Dendritic cell treated with granulocyte-macrophage colony-stimulating factor and Interleukin-4, amounts not matched to agents 40 ng/mL and 50 ng/mL, for 4 days (primary cell): Measurements from ENCODE around the gene GRK6.
A peak's percentile ranks its signal among the peaks of the same experiment; 100 is the strongest.

Experiments used
- H3K27ac Mint-ChIP-seq: one replicate; pipeline ENCODE4 v1.8.0; 2022; ENCODE audit warnings: mild to moderate bottlenecking, mixed read lengths
- H3K27me3 Mint-ChIP-seq: one replicate; pipeline ENCODE4 v1.8.0; 2022; ENCODE audit warnings: mild to moderate bottlenecking, mixed read lengths
- H3K36me3 Mint-ChIP-seq: one replicate; pipeline ENCODE4 v1.8.0; 2022; ENCODE audit warnings: low read depth, mixed read lengths
- H3K4me1 Mint-ChIP-seq: one replicate; pipeline ENCODE4 v1.8.0; 2022; ENCODE audit warnings: low read depth, mixed read lengths
- H3K4me3 Mint-ChIP-seq: one replicate; pipeline ENCODE4 v1.8.0; 2022; ENCODE audit warnings: mild to moderate bottlenecking, moderate library complexity, mixed read lengths
- H3K9me3 Mint-ChIP-seq: one replicate; pipeline ENCODE4 v1.8.0; 2022; ENCODE audit warnings: mixed read lengths
- intact Hi-C: fragments of 100-400 bp; cut with micrococcal nuclease; formaldehyde crosslinking; loops from one replicate; pipeline ENCODE4 v1.15.0; 2022

GRK6 gene

DNA sequence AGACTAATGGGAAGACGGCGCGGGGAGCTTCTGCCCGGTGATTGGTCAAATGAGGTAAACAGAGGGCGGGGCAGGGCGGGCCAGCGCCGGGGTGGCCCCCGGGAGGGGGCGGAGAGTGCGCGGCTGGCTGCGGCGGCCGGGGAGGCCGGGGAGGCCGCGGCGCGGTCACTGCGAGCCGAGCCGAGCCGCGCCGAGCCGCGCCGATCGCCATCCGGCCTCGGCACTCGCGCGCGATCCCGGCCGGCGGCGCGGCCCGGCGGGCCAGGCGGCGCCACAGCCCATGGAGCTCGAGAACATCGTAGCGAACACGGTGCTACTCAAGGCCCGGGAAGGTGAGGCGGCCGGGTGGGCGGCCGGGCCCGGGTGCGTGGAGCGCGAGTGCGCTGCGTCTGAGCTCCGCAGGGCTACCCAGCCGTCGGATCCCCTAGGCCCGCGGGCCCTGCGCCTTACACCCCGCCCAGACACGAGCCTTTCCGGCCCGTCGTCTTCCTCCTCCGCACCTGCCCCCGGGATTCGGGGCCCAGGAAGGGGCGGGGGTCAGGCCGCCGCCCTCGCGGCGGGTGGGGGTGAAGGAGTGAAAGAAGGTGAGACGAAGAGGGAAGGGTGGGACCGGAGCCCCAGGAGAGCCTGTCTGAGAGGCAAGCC, at the start of gene GRK6:
Gene GRK6 (plus strand): TSS at position 111 of the 645 bp plus-strand sequence. CDS start 170 bp downstream, at position 281.
- Mint-ChIP-seq H3K4me1 (peaks cover 59% of the 10 kb centered on the region), H3K4me3 (peak within 1 kb of the TSS; percentile 86), H3K27me3 (no peaks in the 10 kb centered on the region), H3K36me3 (peaks cover 28% of the 10 kb centered on the region), H3K9me3 (no peaks in the 10 kb centered on the region), H3K27ac (peak within 1 kb of the TSS; percentile 96)
- intact Hi-C loops: loop anchor here (1.0 kb wide), 1 partner anchor 10 kb away; no protein-coding TSS in a partner anchor

DNA sequence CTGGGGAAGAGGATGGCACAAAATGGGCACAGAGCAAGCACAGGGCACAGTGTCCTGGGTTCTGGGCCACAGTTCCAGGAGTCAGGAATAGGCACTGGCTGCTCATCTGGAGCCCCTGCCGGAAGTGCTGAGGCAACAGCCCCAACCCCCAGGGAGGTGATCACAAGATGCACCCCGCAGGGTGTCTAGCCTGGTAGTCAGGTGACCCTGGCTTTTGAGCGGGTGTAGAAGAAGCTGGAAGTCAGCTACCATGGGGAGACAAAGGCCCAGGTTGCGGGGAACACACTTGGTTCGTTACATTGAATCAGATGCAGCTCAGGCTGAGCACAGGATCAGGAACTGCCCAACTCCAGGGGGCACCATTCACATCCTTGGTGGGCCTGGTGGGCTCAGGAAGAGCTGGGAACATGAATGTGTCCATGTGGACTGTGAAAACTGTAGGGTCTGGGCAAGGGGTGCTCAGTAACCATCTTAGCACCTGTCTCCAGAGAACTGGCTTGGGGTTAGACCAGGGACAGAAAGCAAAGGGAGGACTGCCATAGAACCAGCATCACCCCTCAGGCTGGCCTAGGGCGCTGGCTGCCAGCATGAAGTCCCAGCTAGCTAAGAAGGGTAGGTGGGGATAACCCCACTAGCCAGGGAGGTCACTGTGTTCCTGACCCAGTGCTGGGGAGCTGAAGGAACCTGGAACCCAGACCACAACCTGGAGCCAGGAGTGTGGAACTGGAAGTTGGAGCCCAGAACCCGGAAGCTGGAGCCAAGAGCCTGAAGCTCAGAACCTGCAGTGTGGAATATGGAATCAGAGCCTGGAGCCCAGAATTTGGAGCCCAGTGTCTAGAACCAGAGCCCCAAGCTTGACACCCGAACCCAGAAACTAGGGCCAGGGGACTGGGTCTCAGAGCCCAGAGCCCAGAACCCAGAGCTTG, 48.4 kb upstream of the GRK6 start:
- Mint-ChIP-seq H3K27ac (no peak overlapping the region), H3K27me3 (peaks cover 30% of the 10 kb centered on the region), H3K9me3 (no peaks in the 10 kb centered on the region), H3K4me1 (peaks cover 26% of the 10 kb centered on the region), H3K4me3 (no peak overlapping the region), H3K36me3 (peaks cover 20% of the 10 kb centered on the region)
- intact Hi-C loops: no loop called here

DNA sequence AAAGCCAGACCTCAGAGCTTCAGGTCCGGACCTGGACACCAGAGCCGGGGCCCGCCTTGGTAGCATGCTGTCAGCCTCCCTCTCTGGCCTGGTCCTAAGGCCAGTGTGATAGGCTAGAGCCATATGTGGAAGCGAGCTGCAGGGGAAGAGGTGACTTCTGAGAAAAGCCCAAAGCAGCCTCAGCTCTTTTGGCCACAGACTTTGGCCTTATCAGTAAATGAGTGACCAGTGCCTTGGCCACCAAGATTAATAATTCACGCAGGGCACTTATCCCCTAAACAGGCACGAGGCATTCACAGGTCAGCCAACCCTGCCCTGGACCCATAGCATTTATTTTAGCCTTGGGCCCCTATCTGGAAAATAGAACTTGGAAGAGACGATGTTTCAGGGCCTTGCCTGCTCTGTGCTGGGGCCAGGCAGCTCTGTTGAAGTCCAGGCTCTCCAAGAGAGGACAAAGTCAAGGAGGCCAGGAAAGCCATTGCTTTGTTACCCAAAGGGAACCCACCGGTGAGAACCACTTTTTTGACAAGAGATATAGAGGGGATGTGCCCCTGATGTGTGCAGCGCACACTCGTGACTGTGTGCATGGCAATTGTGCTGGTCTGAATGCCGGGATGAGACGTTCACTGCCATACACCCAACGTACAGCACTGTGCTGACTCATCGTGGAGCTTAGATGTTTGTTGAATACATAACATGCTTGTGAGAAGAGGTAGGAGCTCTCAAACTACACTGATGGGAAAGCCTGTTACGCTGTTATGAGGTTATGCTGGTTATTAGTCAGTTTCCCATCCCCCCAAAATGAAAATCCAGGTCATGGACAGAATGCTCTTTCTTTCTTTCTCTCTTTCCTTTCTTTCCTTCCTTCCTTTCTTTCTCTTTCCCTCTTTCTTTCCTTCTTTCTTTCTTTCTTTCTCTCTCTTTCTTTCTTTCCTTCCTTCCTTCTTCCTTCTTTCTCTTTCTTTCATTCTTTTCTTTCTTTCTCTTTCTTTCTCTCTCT, 47.3 kb upstream of the GRK6 start:
- peaks cover 26% of the 10 kb centered on the region for H3K4me1 Mint-ChIP-seq
- H3K27me3 Mint-ChIP-seq: peaks cover 40% of the 10 kb centered on the region
- H3K27ac Mint-ChIP-seq: no peak overlapping the region
- no peak overlapping the region for H3K4me3 Mint-ChIP-seq
- intact Hi-C loops: no loop called here
- peaks cover 10% of the 10 kb centered on the region for H3K36me3 Mint-ChIP-seq
- H3K9me3 Mint-ChIP-seq: no peaks in the 10 kb centered on the region

DNA sequence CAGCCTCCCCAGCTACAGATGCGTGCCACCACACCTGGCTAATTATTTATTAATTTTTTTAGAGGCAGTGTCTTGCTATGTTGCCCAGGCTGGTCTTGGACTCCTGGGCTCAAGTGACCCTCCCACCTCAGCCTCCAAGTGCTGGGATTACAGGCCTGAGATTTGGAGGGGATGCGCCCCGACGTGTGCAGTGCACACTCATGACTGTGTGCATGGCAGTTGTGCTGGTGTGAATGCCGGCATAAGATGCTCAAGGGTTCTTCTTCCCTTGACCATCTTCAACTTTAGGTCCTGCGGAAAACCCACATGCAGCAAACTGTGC, 45.7 kb upstream of the GRK6 start:
- peaks cover 55% of the 10 kb centered on the region for H3K27me3 Mint-ChIP-seq
- peaks cover 32% of the 10 kb centered on the region for H3K4me1 Mint-ChIP-seq
- intact Hi-C loops: no loop called here
- H3K27ac Mint-ChIP-seq: no peak overlapping the region
- no peaks in the 10 kb centered on the region for H3K36me3 Mint-ChIP-seq
- no peak overlapping the region for H3K4me3 Mint-ChIP-seq
- H3K9me3 Mint-ChIP-seq: no peaks in the 10 kb centered on the region

DNA sequence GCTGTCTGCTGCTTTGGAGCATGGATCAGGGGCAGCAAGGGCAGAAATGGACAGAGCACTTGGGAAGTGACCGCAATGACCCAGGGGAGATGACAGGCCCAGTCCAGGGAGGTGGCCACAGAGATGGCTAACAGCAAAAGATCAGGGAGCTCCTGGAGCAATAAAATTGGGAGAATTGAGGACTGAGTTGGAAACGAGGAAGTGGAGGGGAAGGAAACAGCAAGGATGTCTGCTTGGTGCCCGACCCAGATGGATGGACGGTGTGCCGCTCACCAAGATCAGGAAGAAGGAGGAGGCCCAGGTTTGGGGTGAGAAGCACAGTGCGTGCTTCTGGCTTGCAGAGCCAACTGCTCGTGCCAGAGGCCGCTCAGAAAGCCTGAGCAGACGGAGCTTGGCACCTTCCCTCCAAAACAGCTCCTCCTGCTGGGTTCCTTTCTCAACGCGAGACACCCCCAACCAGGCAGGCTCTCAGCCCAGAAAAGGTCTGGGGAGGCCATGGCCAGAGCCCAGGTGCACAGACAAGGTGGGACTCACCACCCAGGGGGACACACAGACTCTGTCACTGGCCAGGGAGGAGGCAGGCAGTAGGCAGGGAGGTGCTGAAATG, 44.0 kb upstream of the GRK6 start:
- Mint-ChIP-seq H3K27me3 (peaks cover 62% of the 10 kb centered on the region), H3K9me3 (no peaks in the 10 kb centered on the region), H3K4me1 (peaks cover 32% of the 10 kb centered on the region), H3K36me3 (no peaks in the 10 kb centered on the region), H3K27ac (no peak overlapping the region), H3K4me3 (no peak overlapping the region)
- intact Hi-C loops: no loop called here

DNA sequence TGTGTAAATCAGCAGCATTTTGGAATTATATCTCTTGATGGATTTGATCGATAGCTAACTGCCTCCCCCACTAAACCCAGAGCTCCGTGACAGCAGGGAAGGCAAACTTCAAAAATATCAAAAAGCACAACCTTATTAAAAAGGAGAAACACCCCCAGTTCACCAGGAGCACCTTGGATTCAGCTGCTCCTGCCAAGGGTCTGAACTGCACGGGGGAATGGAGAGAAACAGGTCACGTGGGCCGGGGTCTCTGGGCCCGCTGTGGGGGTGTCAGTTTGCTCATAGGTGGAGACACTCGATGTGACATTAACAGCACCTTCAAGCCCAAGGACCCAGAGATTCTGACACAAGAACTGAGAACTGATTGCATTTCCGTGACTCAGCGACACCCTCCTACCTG, 43.3 kb upstream of the GRK6 start:
- peaks cover 55% of the 10 kb centered on the region for H3K27me3 Mint-ChIP-seq
- intact Hi-C loops: no loop called here
- H3K4me3 Mint-ChIP-seq: no peak overlapping the region
- no peaks in the 10 kb centered on the region for H3K9me3 Mint-ChIP-seq
- H3K36me3 Mint-ChIP-seq: no peaks in the 10 kb centered on the region
- no peak overlapping the region for H3K27ac Mint-ChIP-seq
- peaks cover 35% of the 10 kb centered on the region for H3K4me1 Mint-ChIP-seq

DNA sequence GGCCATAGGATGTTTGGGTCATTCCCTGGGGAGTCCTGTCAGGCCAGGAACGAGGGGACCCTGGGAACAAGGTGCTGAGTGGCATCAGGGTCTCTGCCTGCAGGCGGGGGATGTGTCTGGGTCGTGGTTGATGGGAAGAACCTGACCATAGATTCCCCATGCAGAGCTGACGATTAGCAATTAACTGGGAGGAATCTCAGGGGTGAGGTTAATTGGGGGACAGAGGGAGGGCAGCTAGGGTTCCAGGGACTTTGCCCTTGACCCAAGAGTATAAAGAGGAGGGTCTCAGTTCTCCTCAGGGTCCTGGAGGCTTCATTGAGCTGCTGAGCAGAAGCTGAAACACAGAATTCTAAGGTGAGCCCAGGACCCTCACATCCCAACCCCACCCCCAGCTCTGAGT, 42.3 kb upstream of the GRK6 start, which contains the start of gene SLC34A1:
Gene SLC34A1 (plus strand): TSS at position 301 of the 400 bp plus-strand sequence. CDS start 1,308 bp downstream, outside the sequence.
- Mint-ChIP-seq H3K9me3 (no peaks in the 10 kb centered on the region), H3K27me3 (peaks cover 54% of the 10 kb centered on the region), H3K36me3 (no peaks in the 10 kb centered on the region), H3K4me3 (no peak within 1 kb of the TSS), H3K4me1 (peaks cover 40% of the 10 kb centered on the region), H3K27ac (no peak within 1 kb of the TSS)
- intact Hi-C loops: no loop called here

DNA sequence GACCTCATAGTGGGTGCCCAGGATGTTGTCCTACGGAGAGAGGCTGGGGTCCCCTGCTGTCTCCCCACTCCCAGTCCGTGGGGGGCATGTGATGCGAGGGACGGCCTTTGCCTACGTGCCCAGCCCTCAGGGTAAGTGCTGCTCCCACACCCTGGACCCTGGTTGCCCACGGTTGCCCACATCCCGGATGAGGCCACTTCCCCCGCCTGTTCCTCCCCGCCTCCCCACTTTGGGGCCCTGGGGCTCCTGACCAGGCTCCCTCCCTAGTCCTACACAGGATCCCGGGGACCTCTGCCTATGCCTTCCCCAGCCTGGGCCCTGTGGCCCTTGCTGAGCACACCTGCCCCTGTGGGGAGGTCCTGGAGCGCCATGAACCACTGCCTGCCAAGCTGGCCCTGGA, 40.8 kb upstream of the GRK6 start:
- Mint-ChIP-seq H3K27ac (no peak overlapping the region), H3K4me1 (peaks cover 43% of the 10 kb centered on the region), H3K36me3 (no peaks in the 10 kb centered on the region), H3K27me3 (peaks cover 50% of the 10 kb centered on the region), H3K9me3 (no peaks in the 10 kb centered on the region), H3K4me3 (no peak overlapping the region)
- intact Hi-C loops: loop anchor here (5.0 kb wide), 1 partner anchor 68 kb away; no protein-coding TSS in a partner anchor

DNA sequence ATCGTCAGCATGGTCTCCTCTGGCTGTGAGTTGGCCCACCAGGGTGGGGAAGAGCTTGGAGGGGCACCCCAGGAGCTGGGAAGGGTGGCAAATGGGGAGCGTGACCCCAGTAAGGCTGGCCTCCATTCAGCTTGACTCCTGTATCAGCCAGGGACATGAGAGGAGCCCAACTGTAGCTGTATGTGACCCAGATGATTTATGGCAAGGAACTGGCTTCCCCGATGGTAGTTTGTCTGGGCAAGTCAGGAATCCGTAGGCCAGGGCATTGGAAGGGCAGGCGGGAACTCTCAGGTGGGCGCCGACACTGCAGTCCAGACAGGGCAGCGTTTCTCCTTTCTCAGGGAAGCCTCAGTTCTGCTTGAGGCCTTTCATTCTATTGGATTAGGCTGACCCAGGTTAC, 39.9 kb upstream of the GRK6 start:
- H3K9me3 Mint-ChIP-seq: no peaks in the 10 kb centered on the region
- no peaks in the 10 kb centered on the region for H3K36me3 Mint-ChIP-seq
- H3K27me3 Mint-ChIP-seq: peaks cover 48% of the 10 kb centered on the region
- H3K4me3 Mint-ChIP-seq: no peak overlapping the region
- no peak overlapping the region for H3K27ac Mint-ChIP-seq
- H3K4me1 Mint-ChIP-seq: peaks cover 50% of the 10 kb centered on the region
- intact Hi-C loops: loop anchor here (5.0 kb wide), 1 partner anchor 69 kb away; no protein-coding TSS in a partner anchor

DNA sequence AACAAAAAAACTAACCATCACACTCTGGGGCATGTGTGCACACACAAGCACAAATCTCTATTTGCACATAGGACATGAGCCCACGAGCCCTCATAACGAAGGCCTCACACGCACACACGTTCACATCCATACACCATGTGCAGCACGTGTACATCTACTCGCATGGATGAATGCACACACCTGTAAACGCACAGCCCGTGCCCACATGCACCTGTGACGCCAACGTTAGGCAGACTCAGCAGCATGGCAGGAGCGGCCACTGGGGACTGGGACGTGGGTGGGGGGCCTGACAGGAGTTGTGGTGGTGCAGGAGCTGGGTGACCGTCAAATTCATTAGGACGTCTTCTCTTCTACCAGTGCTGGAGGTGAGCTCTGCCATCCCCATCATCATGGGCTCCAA, 39.1 kb upstream of the GRK6 start:
- intact Hi-C loops: loop anchor here (5.0 kb wide), 1 partner anchor 70 kb away; no protein-coding TSS in a partner anchor
- Mint-ChIP-seq H3K4me1 (peaks cover 47% of the 10 kb centered on the region), H3K9me3 (no peaks in the 10 kb centered on the region), H3K4me3 (no peak overlapping the region), H3K36me3 (no peaks in the 10 kb centered on the region), H3K27me3 (peaks cover 45% of the 10 kb centered on the region), H3K27ac (no peak overlapping the region)

DNA sequence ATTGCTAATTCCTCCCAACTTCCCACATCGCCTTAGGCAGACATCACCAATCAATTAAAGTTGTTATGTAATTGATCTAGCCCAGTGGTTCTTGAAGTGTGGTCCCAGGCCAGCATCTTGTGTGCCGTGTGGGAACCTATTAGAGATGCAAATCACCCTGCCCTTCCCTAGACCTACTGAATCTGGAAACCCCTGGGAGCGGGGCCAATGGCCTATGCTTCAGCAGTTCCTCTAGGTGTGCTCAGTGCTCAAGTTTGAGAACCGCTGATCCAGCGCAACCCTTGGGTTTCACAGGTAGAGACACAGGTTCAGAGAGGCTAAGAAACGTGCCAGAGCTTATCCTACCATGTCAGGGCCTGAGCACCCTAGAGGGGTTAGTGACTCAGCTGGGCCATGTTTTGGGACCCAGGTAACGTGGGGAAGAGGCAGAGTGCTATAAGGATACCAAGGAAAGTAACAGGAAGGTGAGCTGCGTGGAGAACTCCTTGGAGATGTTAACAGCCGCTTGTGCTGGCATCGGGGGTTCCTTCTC, 37.9 kb upstream of the GRK6 start:
- Mint-ChIP-seq H3K4me3 (no peak overlapping the region), H3K27me3 (peaks cover 34% of the 10 kb centered on the region)
- intact Hi-C loops: loop anchor here (5.0 kb wide), 1 partner anchor 71 kb away; no protein-coding TSS in a partner anchor

DNA sequence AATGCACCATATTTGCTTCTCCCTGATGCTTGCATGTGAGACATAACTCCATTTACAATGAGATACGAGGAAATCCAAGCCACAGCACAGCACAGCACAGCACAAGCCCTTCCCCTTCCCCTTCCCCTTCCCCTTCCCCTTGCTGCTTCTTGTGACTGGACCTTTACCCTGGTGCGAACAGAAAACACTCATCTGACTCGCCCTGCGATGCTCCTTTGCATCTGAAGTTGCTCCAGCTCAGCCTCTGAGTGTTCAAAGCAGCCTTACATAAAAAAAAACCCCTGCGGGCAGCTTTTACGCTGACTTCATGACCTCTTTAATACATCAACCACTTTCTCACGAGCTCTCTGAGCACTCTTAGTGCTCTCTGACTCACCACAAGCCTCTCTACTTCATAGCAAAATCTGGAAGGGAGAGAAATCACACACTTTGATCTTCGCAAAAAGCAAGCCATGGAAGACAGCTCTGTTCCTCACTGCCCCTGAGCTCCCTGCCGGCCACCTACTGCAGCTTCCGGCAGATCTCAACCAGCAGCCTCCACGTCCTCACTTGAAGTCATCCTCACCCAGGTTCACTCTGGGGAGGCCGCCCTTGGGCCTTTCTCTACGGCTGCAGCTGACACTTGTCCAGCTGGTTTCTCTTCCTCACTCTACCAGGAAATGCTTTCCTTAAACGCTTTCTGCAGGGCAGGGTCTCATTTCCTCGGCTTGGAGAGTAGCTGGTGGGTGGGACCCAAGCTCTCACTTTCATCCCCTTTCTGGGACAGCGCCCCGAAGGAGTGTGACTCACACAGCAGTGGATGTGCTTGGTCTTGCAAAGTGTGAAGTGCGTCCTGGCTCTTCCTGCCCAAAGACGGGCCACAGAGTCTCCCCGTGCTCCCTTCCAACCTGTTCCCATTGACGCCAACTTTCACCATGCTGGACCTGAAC, 37.0 kb upstream of the GRK6 start:
- Mint-ChIP-seq H3K27me3 (peaks cover 26% of the 10 kb centered on the region), H3K9me3 (no peaks in the 10 kb centered on the region), H3K4me1 (peaks cover 60% of the 10 kb centered on the region), H3K27ac (peak overlapping the region; percentile 85), H3K36me3 (no peaks in the 10 kb centered on the region), H3K4me3 (peak overlapping the region; percentile 33)
- intact Hi-C loops: loop anchor here (1.0 to 5.0 kb wide), 3 partner anchors 65 to 108 kb away; partner anchors contain the start of gene PDLIM7

More for the DNA sequence above, 37.9 kb upstream of the GRK6 start:
- Mint-ChIP-seq H3K27ac (peak overlapping the region; percentile 85), H3K4me1 (peaks cover 52% of the 10 kb centered on the region), H3K36me3 (no peaks in the 10 kb centered on the region), H3K9me3 (no peaks in the 10 kb centered on the region)
